HepG2 (cell line): ENCODE data around the gene SLC2A8. TPM values are rescaled to one million over a fixed set of nuclear protein-coding genes. Genes with fewer than 3 reads are reported as not detected.
A peak's percentile ranks its signal among the peaks of the same experiment; 100 is the strongest.

ENCODE experiments used
- ATAC-seq: fragments of 200-7000 bp; cut with Tn5 transposase; 3 replicates; pipeline ENCODE4 v1.9.1; 2020; ENCODE audit warnings: mild to moderate bottlenecking, moderate library complexity
- BruUV-seq: library from RNA; stranded (reverse); fragments of 400-500 nt; replicated peaks from 2 replicates; lab custom pipeline; 2021; lab: Mats Ljungman, UMichigan
- CTCF ChIA-PET: fragments of 300-600 bp; formaldehyde crosslinking; extraction: SDS; loops from one replicate; lab custom pipeline; 2021; ENCODE audit warnings: low total read pairs, inconsistent platforms, low intra/inter-chr PET ratio; lab: Yijun Ruan, JAX
- POLR2A ChIA-PET: fragments of 350-600 bp; sonication (Branson Sonifier 250); formaldehyde crosslinking; loops from one replicate; lab custom pipeline; 2020; ENCODE audit warnings: antibody characterized with exemption, inconsistent platforms; lab: Yijun Ruan, JAX
- DNase-seq: peaks from one replicate; pipeline ENCODE4 v3.0.0-alpha.2; 2015; ENCODE audit warnings: low spot score
- FAIRE-seq: peaks from 3 replicates; lab custom pipeline; 2011; peaks lifted over from hg19 to GRCh38; lab: Jason Lieb, UNC
- H2AFZ ChIP-seq: one replicate; pipeline ENCODE4 v1.6.1; 2011; ENCODE audit warnings: low read length, inconsistent platforms
- H3K27ac ChIP-seq: fragments of 300-600 bp; 3 replicates; pipeline ENCODE4 v1.8.0; 2011; ENCODE audit warnings: mixed run types, mild to moderate bottlenecking, mixed read lengths, low read length, inconsistent platforms; ENCODE audit not compliant: insufficient read depth; ENCODE audit errors: extremely low read length
- H3K27me3 ChIP-seq, 2 experiments: fragments of 200-600 bp in 1 of 2; 2 replicates in 1 of 2; 3 replicates in 1 of 2; pipeline versions ENCODE4 v1.6.0 to v1.8.0; 2011; ENCODE audit warnings: low read length in 2 of 2, mild to moderate bottlenecking in 2 of 2, moderate library complexity in 2 of 2, inconsistent platforms in 1 of 2; ENCODE audit not compliant: insufficient read depth in 2 of 2, control insufficient read depth in 1 of 2
- H3K36me3 ChIP-seq, 2 experiments: fragments of 200-600 bp in 1 of 2; replicated peaks in 1 of 2; 2 replicates in 1 of 2; 3 replicates in 1 of 2; pipeline versions ENCODE4 v1.5.1 to v1.8.0; 2011; ENCODE audit warnings: low read length in 2 of 2, inconsistent platforms in 1 of 2; ENCODE audit not compliant: insufficient read depth in 2 of 2, control insufficient read depth in 1 of 2
- H3K4me1 ChIP-seq: 2 replicates; pipeline ENCODE4 v1.5.1; 2012; ENCODE audit warnings: low read length, inconsistent platforms; ENCODE audit not compliant: insufficient read depth
- H3K4me2 ChIP-seq: 2 replicates; pipeline ENCODE4 v1.6.0; 2011; ENCODE audit warnings: low read depth, low read length, inconsistent platforms
- H3K4me3 ChIP-seq, 3 experiments: fragments of 200-600 bp in 1 of 3; sonication (generic), shearing (Covaris generic) in 1 of 3; replicated peaks in 1 of 3; 2 replicates each; pipeline ENCODE4 v1.5.1; 2011 to 2016; ENCODE audit warnings: low read length in 3 of 3, inconsistent platforms in 2 of 3, low read depth in 2 of 3, mild to moderate bottlenecking in 2 of 3, control low read depth in 1 of 3, mixed read lengths in 1 of 3; ENCODE audit not compliant: insufficient read depth in 1 of 3
- H3K79me2 ChIP-seq: one replicate; pipeline ENCODE4 v1.6.1; 2011; ENCODE audit warnings: low read length, inconsistent platforms; ENCODE audit not compliant: insufficient read depth
- H3K9ac ChIP-seq: 2 replicates; pipeline ENCODE4 v1.6.0; 2011; ENCODE audit warnings: mild to moderate bottlenecking, low read depth, low read length, inconsistent platforms; ENCODE audit not compliant: insufficient read depth
- H3K9me3 ChIP-seq: 2 replicates; pipeline ENCODE4 v1.5.1; 2012; ENCODE audit warnings: mild to moderate bottlenecking, low read length
- H4K20me1 ChIP-seq: 2 replicates; pipeline ENCODE4 v1.6.0; 2011; ENCODE audit warnings: inconsistent platforms, mild to moderate bottlenecking, low read length, moderate library complexity; ENCODE audit not compliant: insufficient read depth
- ATF4 ChIP-seq, 2 experiments: fragments of 450-650 bp in 1 of 2; sonication (generic) in 1 of 2; formaldehyde crosslinking; IDR thresholded peaks; 2 replicates each; pipeline versions ENCODE4 v1.5.0 to v1.8.0; 2020 to 2022; ENCODE audit warnings: mild to moderate bottlenecking in 1 of 2, missing genetic modification reagents in 1 of 2
- FOXO4 ChIP-seq: sonication (generic); formaldehyde crosslinking; conservative IDR thresholded peaks from 2 replicates; pipeline ENCODE4 v1.8.1; 2023; ENCODE audit warnings: missing genetic modification reagents
- LRRFIP1 ChIP-seq: sonication (generic); formaldehyde crosslinking; conservative IDR thresholded peaks from 2 replicates; pipeline ENCODE4 v1.4.0; 2020; ENCODE audit warnings: missing genetic modification reagents
- NFE2L1 ChIP-seq: sonication (generic); formaldehyde crosslinking; IDR thresholded peaks from 2 replicates; pipeline ENCODE4 v1.4.0; 2020; ENCODE audit warnings: missing genetic modification reagents, mild to moderate bottlenecking, borderline replicate concordance
- SOX6 ChIP-seq, 2 experiments: fragments of 450-650 bp in 1 of 2; sonication (generic) in 1 of 2; formaldehyde crosslinking in 1 of 2; IDR thresholded peaks; 2 replicates each; pipeline versions ENCODE4 v1.4.0 to v1.6.1; 2017 to 2020; ENCODE audit warnings: antibody characterized with exemption in 1 of 2, mild to moderate bottlenecking in 1 of 2, missing genetic modification reagents in 1 of 2
- TEF ChIP-seq: sonication (generic); formaldehyde crosslinking; IDR thresholded peaks from 2 replicates; pipeline ENCODE4 v1.5.0; 2020; ENCODE audit warnings: missing genetic modification reagents
- ZNF335 ChIP-seq: sonication (generic); formaldehyde crosslinking; IDR thresholded peaks from 2 replicates; pipeline ENCODE4 v1.4.0; 2020; ENCODE audit warnings: missing genetic modification reagents
- ZNF382 ChIP-seq: sonication (generic); formaldehyde crosslinking; IDR thresholded peaks from 2 replicates; pipeline ENCODE4 v1.5.0; 2020; ENCODE audit warnings: missing genetic modification reagents, mild to moderate bottlenecking, borderline replicate concordance
- ZNF646 ChIP-seq: sonication (generic); formaldehyde crosslinking; IDR thresholded peaks from 2 replicates; pipeline ENCODE4 v1.9.0; 2021; ENCODE audit warnings: mild to moderate bottlenecking, missing genetic modification reagents
- WGBS: methylation state at CpG from one replicate; pipeline ENCODE4 v1.1.6; 2017; ENCODE audit warnings: low lambda C conversion rate; 5-methylcytosine and 5-hydroxymethylcytosine counted together
- in situ Hi-C: cut with HindIII; loops from 2 replicates; pipeline ENCODE4 v1.10.0; 2017; ENCODE audit warnings: low pct_unique_long_range_greater_than_20kb; ENCODE audit not compliant: extremely low pct_ligation_motif_present
- intact Hi-C: fragments of 100-400 bp; cut with micrococcal nuclease; formaldehyde crosslinking; loops from one replicate; pipeline ENCODE4 v1.10.0; 2022; ENCODE audit not compliant: unreplicated experiment
- polyA plus RNA-seq, 8 experiments: library from polyadenylated mRNA; depleted of rRNA in 3 of 8; stranded (reverse) in 7 of 8; unstranded in 1 of 8; fragments of >200 nt; fragmentation: Illumina TruSeq in 4 of 8; extraction: Trizol in 4 of 8; gene quantifications; 2 replicates each; pipeline versions ENCODE4 v1.2.1 to v1.2.3, GENCODE V29; 2011 to 2016; ENCODE audit warnings: low read depth in 4 of 8, missing spikeins in 1 of 8, mixed read lengths in 1 of 8; ENCODE audit not compliant: insufficient read depth in 1 of 8
- total RNA-seq, 5 experiments: library from RNA; depleted of rRNA; stranded (reverse); fragments of >200 nt; fragmentation: Illumina TruSeq; extraction: Trizol; gene quantifications; 2 replicates each; pipeline ENCODE4 v1.2.3, GENCODE V29; 2016; ENCODE audit warnings: low read depth in 1 of 5

The SLC2A8 gene
- total and polyA plus RNA-seq, 2 of the 13 experiments (the other 11 are each of a cell fraction or from before 2014, with no cell fraction given): 22.6 to 48.6 TPM

GRCh38 chr9:127423934-127424675 lies 27.1 kb downstream of the SLC2A8 start, which contains the start of gene ZNF79:
Gene ZNF79 (plus strand): TSS chr9:127424382. CDS start chr9:127424788, 406 bp downstream.
- Histone ChIP-seq H3K79me2 (peaks cover 52% of the 10 kb centered on the region), H3K36me3 (peaks cover 3 to 10% of the 10 kb centered on the region in 2 experiments; a peak in 3 of 5 replicates), H4K20me1 (no peaks in the 10 kb centered on the region), H3K4me2 (peak within 1 kb of the TSS; percentile 89), H3K9ac (peak within 1 kb of the TSS; percentile 88), H3K4me1 (peaks cover 47% of the 10 kb centered on the region), H3K27me3 (no peaks in the 10 kb centered on the region; a peak in 1 of 5 replicates), H3K4me3 (peak within 1 kb of the TSS; percentile 87 to 97 (median 93)), H2AFZ (peak within 1 kb of the TSS; percentile 97), H3K9me3 (no peaks in the 10 kb centered on the region), H3K27ac (peak within 1 kb of the TSS; percentile 95)
- POLR2A ChIA-PET: interaction anchor here (0.8 to 3.3 kb wide), 15 partner anchors 12 to 484 kb away, joined by 3 to 39 read pairs (median 3); partner anchors contain the start of genes LRSAM1, RPL12 and SLC2A8
- DNase-seq: peak; percentile 87
- peak; percentile 90 for FAIRE-seq
- intact Hi-C loops (loop anchor here (5.0 kb wide), 1 partner anchor 212 kb away; no protein-coding TSS in a partner anchor), in situ Hi-C loops (no loop called here)
- CTCF ChIA-PET: no interaction called here
- 0% methylated on average over 24 of the region's 54 CpGs for WGBS
- peak; percentile 91 for ATAC-seq
- no TSS peak for BruUV-seq
- TF ChIP-seq TEF (CRISPR knock-in tag) (no peak), ZNF335 (peak; percentile 85; the same call in 1 of the 2 replicates), SOX6 (IDR thresholded peaks at IDR 0.05) (no peak), SOX6 (CRISPR knock-in tag; IDR thresholded peaks at IDR 0.05) (no peak; the same call in none of the 2 replicates), ZNF646 (no peak), FOXO4 (no peak), NFE2L1 (no peak), LRRFIP1 (CRISPR knock-in tag) (no peak), ZNF382 (no peak), ATF4 (CRISPR knock-in tag; IDR thresholded peaks at IDR 0.05) (no peak)
